ENCODE data around the gene UFC1.
A peak's percentile ranks its signal among the peaks of the same experiment; 100 is the strongest.

The UFC1 gene

GRCh38 chr1:161137881-161138280 lies 15.9 kb upstream of the UFC1 start:
- no peak for DNase-seq

DNA sequence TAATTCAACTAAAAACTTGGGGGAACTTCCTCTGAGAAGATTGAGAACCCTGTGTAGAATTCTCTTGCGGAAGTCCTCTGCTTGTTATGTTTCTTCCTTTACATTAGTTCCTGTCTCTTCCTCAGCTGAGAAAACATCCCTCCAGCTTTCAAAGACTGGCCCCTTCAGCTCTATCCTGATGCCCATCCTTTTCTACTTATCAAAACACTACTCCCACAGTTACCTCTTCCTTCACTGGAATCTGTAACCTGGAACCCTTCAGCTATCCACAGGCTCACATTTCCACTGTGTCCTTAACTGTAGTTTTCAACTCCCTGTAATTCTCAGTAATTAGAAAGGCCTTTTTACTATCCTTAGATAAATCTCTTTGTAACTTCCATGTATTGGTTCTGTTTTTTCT lies 15.3 kb upstream of the UFC1 start:
- DNase-seq = no peak

DNA sequence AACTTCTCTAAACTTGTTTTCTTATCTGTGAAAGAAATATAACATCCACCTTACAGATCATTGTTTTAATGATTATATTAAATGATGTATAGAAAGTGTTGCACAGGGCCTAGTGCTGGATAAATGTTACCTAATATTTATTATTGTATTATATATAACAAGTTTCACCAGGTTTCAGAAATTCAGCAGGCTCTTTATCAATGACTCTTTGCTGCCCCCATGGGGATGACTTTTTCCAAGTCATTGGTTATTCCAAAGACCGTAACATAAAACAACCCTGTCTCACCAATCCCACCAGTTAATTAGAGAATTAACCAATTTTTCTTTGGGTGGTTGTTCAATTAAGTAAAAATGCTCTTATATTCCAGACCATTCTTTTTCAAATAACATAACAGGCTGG lies 14.0 kb upstream of the UFC1 start:
- DNase-seq = peak; percentile 29

DNA sequence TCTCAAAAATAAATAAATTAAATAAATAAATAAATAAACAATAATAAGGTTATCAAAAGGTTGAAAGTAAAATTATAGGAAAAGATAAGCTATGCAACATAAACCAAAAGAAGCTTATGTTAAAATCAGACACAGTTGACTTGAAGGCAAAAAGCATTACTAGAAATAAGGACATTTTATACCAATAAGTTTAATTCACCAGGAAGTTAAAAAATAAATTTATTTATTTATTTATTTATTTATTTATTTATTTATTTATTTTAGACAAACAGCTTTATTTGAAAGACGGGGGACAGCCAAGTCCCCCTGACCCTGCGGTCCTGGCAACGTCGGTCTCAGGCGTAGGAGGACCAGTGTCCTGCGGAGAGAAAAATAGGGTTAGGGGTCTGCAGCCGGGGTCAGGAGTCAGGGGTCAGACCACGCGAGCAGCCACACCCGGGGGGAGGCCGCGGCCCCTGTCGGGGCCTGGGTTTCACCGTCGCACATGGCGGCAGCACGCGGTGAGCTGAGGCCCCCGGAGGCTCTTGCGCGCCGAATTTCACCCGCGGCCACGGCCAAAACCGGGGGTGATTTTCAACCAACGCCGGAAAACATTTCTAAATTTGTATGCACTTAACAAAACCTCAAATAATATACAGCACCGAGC lies 12.9 kb upstream of the UFC1 start:
- no peak for DNase-seq

- DNase-seq = no peak
Observed at GRCh38 chr1:161145832-161146231, 7.9 kb upstream of the UFC1 start.

DNA sequence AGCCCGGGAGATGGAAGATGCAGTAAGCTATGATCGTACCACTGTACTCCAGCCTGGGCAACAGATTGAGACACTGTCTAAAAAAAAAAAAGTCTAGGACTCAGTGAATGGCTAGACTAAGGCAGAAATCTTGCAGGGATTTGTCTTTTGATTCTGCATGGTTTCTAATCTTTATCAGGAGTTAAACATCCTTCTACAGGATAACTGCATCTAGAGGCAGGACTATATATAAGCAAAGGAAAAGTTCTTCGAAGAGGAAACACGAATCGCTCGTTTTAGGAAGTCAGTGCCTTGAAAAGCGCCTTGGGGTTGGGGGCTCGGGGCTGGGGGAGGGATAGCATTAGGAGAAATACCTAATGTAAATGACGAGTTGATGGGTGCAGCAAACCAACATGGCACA lies 602 bp upstream of the UFC1 start:
- no peak for DNase-seq

DNA sequence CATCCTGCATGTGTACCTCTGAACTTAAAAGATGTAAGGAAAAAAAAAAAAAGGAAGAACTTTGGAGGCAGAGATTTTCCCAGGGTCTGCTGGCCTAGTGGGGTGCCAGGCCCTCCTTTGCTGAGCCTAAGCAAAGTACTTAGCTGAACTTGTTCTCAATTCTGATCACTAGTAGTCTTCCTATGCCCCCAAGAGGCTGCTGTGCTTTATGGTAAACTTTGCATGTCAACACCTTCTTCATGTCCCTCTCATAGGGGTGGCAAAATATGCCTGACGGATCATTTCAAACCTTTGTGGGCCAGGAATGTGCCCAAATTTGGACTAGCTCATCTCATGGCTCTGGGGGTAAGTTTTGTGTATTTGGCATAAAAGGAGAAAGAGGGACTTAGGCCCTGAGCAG lies 4.1 kb downstream of the UFC1 start:
- DNase-seq = no peak

DNA sequence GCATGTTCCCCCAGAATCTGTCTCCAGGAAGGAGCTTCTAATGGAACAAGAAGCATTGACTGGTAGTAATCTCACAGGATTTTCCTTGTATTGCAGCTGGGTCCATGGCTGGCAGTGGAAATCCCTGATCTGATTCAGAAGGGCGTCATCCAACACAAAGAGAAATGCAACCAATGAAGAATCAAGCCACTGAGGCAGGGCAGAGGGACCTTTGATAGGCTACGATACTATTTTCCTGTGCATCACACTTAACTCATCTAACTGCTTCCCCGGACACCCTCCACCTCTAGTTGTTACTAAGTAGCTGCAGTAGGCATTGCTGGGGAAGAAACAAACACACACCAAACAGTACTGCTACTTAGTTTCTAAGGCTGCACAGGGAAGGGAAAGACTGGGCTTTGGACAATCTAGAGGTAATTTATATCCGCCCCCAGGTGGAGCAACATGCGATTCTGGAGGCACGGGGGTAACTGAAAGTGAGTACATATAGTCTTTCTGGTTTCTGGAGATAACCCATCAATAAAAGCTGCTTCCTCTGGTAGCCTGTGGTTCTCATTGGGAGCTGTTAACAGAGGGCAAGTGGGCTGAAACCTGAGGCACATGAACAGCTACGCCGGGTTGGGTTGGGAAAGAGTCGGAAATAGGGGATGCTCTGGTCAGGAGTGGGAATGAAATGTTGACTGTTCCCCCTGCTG lies 4.7 kb downstream of the UFC1 start:
- DNase-seq = no peak

DNA sequence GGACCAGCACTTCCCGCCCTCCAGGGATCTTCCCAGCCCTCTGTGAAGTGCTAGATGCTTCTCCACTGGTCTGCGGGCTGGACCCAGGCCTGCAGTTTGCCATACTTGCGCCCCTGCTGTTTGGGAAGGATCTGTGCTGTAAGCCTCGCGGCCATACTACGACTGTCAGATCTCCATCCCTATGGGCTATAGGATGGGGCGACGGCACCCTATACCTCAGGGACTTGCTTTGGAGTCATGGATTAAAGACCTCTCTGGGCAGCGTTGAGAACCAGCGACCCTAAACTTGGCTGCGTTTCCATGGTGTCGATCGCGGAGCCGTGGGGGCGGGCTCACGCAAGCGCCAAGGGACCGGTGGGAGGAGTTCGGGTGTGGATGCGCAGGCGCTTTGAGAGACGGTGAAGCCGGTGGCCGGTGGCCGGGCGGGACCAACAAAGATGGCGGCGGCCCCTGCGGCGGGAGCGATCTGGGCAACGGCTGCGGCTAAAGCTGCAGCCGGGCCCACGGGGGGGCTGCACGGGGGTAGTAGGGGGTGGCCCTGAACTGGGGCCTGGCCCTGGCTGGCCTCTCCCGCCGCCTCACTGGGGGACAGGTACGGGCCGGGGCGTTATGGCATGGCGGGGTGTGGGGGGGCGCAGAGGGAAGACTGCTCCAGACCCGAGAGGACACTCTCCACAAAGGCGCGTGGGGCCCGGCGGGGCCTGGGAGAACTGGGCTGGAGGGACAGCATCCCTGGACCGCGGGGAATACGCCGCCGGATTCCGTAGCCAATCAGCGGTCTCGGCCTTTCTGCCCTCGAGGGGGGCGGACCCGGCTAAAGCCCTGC lies 5.5 kb downstream of the UFC1 start, which contains the start of gene USP21:
TSS of gene USP21 (plus strand) at position 414 of the 826 bp plus-strand sequence. CDS start 1,141 bp downstream, outside the sequence.
- peak; percentile 92 for DNase-seq

GRCh38 chr1:161159913-161160243 lies 6.1 kb downstream of the UFC1 start:
- DNase-seq = no peak

GRCh38 chr1:161160671-161161145 lies 6.9 kb downstream of the UFC1 start:
- no peak for DNase-seq

DNA sequence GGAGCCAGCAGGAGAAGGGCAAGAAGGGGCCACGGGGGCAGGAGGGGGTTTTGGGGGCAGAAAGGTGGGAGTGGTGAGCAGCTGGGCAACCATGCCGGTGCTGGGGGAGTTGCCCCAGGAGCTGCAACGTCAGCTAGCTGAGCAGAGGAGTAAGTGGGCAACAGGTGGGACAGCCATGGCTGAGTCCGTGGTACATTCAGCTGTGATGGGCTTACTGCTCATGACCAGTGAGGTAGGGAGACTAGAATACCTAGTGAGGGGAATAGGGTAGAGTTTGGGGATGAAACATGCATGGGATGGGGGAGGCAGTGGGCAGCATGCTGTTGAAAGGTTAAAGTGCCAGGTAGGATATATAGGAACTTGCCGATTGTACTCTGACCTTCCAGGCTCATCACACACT lies 7.9 kb downstream of the UFC1 start:
- no peak for DNase-seq

DNA sequence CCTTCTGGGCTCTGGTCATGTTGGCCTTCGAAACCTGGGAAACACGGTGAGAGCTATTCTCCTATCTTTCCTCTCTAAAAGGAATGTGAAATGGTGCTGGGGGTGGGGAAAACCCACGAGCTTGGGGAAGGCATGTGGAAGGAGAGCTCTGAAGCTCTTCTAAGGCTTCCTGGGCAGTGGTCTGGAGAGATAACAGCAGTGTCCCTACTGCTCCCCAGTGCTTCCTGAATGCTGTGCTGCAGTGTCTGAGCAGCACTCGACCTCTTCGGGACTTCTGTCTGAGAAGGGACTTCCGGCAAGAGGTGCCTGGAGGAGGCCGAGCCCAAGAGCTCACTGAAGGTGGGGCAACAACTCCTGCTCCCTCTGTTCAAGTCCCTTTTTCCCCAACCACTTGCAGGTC lies 8.3 kb downstream of the UFC1 start:
- no peak for DNase-seq

GRCh38 chr1:161162806-161163205 lies 9.0 kb downstream of the UFC1 start:
- no peak for DNase-seq

DNA sequence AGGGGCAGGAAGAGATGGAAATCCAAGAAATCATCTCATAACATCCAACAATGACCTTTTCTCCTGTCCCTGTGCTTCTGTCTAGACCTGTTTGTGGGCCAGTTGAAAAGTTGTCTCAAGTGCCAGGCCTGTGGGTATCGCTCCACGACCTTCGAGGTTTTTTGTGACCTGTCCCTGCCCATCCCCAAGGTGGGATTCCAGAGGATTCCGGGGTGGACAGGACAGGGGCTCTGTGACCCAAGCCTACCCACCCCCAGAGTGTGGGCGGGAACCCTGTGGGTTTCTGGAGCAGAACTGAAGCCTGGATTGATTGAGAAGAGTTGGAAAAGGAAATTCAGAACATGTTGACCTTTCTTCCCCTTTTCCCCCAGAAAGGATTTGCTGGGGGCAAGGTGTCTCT lies 10.0 kb downstream of the UFC1 start:
- DNase-seq = no peak

DNA sequence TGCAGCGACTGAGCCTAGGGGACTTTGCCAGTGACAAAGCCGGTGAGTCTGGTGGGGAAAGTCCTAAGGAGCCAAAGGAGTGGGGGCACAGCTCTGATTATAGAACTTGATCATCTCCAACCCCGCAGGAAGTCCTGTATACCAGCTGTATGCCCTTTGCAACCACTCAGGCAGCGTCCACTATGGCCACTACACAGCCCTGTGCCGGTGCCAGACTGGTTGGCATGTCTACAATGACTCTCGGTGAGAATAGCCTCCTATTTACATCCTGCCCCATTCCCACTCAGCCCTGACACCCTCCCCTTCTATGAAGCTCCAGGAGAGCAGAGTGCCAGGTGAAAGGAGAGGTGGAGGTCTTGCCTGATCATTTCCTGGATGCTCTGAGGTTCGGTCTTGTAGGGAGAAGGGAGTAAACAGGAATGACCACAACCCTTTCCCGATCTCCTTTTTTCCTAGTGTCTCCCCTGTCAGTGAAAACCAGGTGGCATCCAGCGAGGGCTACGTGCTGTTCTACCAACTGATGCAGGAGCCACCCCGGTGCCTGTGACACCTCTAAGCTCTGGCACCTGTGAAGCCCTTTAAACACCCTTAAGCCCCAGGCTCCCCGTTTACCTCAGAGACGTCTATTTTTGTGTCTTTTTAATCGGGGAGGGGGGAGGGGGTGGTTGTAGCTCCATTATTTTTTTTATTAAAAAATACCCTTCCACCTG lies 11.3 kb downstream of the UFC1 start:
- no peak for DNase-seq

GRCh38 chr1:161165742-161166668 lies 12.2 kb downstream of the UFC1 start, which contains the start of gene PPOX:
TSS of gene PPOX (plus strand) at chr1:161166426. CDS start at chr1:161166848, 422 bp downstream.
- DNase-seq = peak; percentile 97

- peak; percentile 52 for DNase-seq
Observed at GRCh38 chr1:161166669-161167548, 13.1 kb downstream of the UFC1 start.

- no peak for DNase-seq
Observed at GRCh38 chr1:161168906-161169305, 15.1 kb downstream of the UFC1 start.

DNA sequence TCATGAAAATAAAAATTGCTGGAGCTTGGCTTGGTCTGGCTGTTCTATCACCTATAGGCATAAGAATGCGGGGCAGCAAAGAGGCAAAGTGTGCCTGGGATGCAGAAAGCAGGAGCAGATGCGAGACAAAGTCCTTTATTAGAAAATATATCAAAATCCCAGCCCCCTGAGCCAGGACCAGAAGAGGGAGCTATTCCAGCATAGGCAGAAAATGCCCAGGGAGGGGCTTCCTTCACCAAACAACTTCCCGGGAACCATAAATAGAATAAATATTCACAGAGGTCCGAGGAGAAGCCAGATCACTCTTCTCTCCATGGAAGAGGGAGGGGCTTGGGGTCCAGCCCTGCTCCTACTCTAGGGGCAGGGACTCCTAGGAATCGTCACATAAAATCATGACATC lies 17.4 kb downstream of the UFC1 start:
- no peak for DNase-seq

- DNase-seq = no peak
Observed at GRCh38 chr1:161171696-161172095, 17.9 kb downstream of the UFC1 start.

All from NCI-H146 (cell line).